Left ventricle myocardium inferior (tissue), 1 donor: ENCODE measurements around the gene MOK. TPM values are rescaled to one million over a fixed set of nuclear protein-coding genes. Genes with fewer than 3 reads are reported as not detected.

Source experiments
- DNase-seq: peaks from one replicate; pipeline ENCODE4 v3.0.0-alpha.2; 2020
- H3K27ac ChIP-seq: fragments of 200-600 bp; replicated peaks from 2 replicates; pipeline ENCODE4 v1.8.0; 2021
- H3K27me3 ChIP-seq: fragments of 200-600 bp; 2 replicates; pipeline ENCODE4 v1.8.0; 2021; ENCODE audit warnings: low read depth
- H3K36me3 ChIP-seq: fragments of 200-600 bp; 2 replicates; pipeline ENCODE4 v1.8.0; 2021
- H3K4me1 ChIP-seq: fragments of 200-600 bp; 2 replicates; pipeline ENCODE4 v1.8.0; 2021
- H3K4me3 ChIP-seq: fragments of 200-600 bp; 2 replicates; pipeline ENCODE4 v1.8.0; 2021; ENCODE audit warnings: mild to moderate bottlenecking, moderate library complexity
- H3K9me3 ChIP-seq: fragments of 200-600 bp; replicated peaks from 2 replicates; pipeline ENCODE4 v1.8.0; 2021
- intact Hi-C: fragments of 100-400 bp; cut with micrococcal nuclease; formaldehyde crosslinking; loops from one replicate; pipeline ENCODE4 v1.11.0; 2022
- total RNA-seq: library from RNA; stranded (reverse); fragmentation: NEBNext Ultra II Directional; extraction: Animal tissue kit (Norgen Biotek cat#: 25700); gene quantifications from one replicate; pipeline ENCODE4 v1.2.1, GENCODE V29; 2021
- TF ChIP-seq, protein P1 (sequence below): fragments of 200-600 bp; IDR thresholded peaks from 2 replicates; pipeline ENCODE4 v1.8.0; 2021; ENCODE audit warnings: antibody characterized with exemption, mild to moderate bottlenecking, borderline replicate concordance
- donor health status: DM: no; HTN: yes; CAD: no; lungs with severe emphysema.

MOK gene
- total RNA-seq, 1 donor from 2014 or later, result 12.2 TPM

- Histone ChIP-seq H3K27me3 (no peaks in the 10 kb centered on the region), H3K9me3 (no peaks in the 10 kb centered on the region), H3K4me3 (no peak overlapping the region), H3K4me1 (peaks cover 7% of the 10 kb centered on the region), H3K36me3 (peaks cover 32% of the 10 kb centered on the region), H3K27ac (no peak overlapping the region)
- TF ChIP-seq, protein P1, sequence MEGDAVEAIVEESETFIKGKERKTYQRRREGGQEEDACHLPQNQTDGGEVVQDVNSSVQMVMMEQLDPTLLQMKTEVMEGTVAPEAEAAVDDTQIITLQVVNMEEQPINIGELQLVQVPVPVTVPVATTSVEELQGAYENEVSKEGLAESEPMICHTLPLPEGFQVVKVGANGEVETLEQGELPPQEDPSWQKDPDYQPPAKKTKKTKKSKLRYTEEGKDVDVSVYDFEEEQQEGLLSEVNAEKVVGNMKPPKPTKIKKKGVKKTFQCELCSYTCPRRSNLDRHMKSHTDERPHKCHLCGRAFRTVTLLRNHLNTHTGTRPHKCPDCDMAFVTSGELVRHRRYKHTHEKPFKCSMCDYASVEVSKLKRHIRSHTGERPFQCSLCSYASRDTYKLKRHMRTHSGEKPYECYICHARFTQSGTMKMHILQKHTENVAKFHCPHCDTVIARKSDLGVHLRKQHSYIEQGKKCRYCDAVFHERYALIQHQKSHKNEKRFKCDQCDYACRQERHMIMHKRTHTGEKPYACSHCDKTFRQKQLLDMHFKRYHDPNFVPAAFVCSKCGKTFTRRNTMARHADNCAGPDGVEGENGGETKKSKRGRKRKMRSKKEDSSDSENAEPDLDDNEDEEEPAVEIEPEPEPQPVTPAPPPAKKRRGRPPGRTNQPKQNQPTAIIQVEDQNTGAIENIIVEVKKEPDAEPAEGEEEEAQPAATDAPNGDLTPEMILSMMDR, result no peak
- no peak for DNase-seq
- intact Hi-C loops, result no loop called here
These were observed 71.9 kb downstream of the MOK start for GRCh38 chr14:102233081-102233480.

GRCh38 chr14:102232348-102232625 lies 72.7 kb downstream of the MOK start:
- Histone ChIP-seq H3K9me3 (no peaks in the 10 kb centered on the region), H3K27me3 (no peaks in the 10 kb centered on the region), H3K27ac (no peak overlapping the region), H3K36me3 (peaks cover 32% of the 10 kb centered on the region), H3K4me1 (peaks cover 11% of the 10 kb centered on the region), H3K4me3 (no peak overlapping the region)
- TF ChIP-seq, protein P1, result no peak
- DNase-seq, result no peak
- intact Hi-C loops, result no loop called here

DNA sequence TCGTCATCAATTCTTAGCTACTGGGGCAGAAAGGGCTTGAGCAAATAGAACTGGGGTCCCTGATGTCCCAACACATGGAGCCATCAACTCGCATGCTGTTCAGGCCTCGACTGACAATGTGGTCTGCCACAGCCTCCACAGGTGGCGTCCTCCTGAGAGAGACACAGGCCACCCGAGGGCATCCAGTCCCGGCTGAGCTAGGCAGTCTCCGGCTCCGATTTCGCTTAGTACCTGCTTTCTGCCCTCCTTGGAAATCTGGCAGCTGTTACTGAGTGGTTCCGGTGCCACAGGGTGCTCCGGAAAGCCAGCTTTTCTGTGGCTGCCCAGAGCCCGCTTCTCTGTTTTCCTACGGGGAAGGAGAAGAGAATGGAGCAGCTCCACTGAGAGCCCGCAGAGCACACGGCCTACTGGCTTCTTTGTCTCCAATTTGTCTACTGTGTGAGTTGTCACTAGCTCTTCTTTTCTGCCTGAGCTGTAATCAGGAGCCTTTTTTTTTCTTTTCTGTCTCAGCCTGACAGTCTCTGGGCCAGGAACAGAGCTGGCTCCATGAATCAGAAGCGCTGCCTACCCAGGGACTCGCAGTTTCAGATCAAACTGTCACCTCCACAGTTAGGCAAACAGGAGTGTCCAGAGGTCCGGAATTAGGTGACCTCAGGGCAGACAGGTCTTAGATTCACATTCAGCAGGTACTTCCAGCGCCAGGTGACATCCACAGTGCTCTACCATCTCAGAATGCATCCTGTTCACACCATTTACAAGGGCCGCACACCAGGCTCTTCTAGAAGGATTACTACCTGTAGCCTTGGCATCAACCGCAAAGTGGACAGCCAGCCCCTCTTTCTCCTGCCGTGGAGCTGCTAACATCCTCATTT lies 73.3 kb downstream of the MOK start:
- no peak for DNase-seq
- intact Hi-C loops, result no loop called here
- no peaks in the 10 kb centered on the region for H3K27me3 ChIP-seq
- TF ChIP-seq, protein P1, result no peak
- no peaks in the 10 kb centered on the region for H3K9me3 ChIP-seq
- no peak overlapping the region for H3K4me3 ChIP-seq
- peaks cover 32% of the 10 kb centered on the region for H3K36me3 ChIP-seq
- no peak overlapping the region for H3K27ac ChIP-seq
- H3K4me1 ChIP-seq, result peaks cover 17% of the 10 kb centered on the region

- no peaks in the 10 kb centered on the region for H3K9me3 ChIP-seq
- TF ChIP-seq, protein P1, result no peak
- H3K4me1 ChIP-seq, result peaks cover 17% of the 10 kb centered on the region
- no peaks in the 10 kb centered on the region for H3K27me3 ChIP-seq
- H3K36me3 ChIP-seq, result peaks cover 32% of the 10 kb centered on the region
- no peak for DNase-seq
- intact Hi-C loops, result no loop called here
- no peak overlapping the region for H3K4me3 ChIP-seq
- no peak overlapping the region for H3K27ac ChIP-seq
These were observed 74.3 kb downstream of the MOK start for GRCh38 chr14:102230481-102231210.

- H3K4me1 ChIP-seq, result peaks cover 10% of the 10 kb centered on the region
- TF ChIP-seq, protein P1, result no peak
- H3K27me3 ChIP-seq, result no peaks in the 10 kb centered on the region
- intact Hi-C loops, result no loop called here
- H3K36me3 ChIP-seq, result peaks cover 36% of the 10 kb centered on the region
- no peak overlapping the region for H3K4me3 ChIP-seq
- H3K27ac ChIP-seq, result no peak overlapping the region
- H3K9me3 ChIP-seq, result no peaks in the 10 kb centered on the region
- DNase-seq, result no peak
These were observed 75.2 kb downstream of the MOK start for GRCh38 chr14:102229739-102230092.
